NCI-H146 treated with DMSO at 0.1 percent for 48 hours (cell line): ENCODE data around the gene C12orf75.
A peak's percentile ranks its signal among the peaks of the same experiment; 100 is the strongest.
"Not testable (repeated sequence)": the region's sequence is repeated elsewhere in the genome, so short reads cannot be mapped to it uniquely, and the experiment has no call there.

Experiments used
- DNase-seq: peaks from one replicate; lab custom pipeline; 2025; ENCODE audit not compliant: unreplicated experiment; lab: John Stamatoyannopoulos, UW

Gene C12orf75

DNA sequence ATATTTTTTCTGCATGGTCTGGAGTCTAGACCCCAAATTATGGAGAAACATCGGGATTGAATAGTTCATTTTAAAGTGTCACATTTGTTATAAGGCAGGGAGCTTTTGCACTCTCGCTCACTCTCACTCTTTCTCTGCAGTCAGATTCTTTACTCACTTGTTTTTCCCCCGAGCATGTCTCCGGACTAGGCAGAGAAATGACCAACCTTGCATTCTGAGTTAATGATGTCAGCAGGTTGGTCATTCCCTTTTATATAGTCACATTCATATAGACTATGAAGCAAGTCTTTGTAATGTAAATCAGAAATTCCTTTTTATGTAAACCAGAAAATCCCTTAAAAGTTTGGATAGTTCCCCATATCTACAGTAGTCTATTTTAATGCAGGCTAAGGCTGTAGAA lies 4.1 kb downstream of the C12orf75 start:
- no peak for DNase-seq

DNA sequence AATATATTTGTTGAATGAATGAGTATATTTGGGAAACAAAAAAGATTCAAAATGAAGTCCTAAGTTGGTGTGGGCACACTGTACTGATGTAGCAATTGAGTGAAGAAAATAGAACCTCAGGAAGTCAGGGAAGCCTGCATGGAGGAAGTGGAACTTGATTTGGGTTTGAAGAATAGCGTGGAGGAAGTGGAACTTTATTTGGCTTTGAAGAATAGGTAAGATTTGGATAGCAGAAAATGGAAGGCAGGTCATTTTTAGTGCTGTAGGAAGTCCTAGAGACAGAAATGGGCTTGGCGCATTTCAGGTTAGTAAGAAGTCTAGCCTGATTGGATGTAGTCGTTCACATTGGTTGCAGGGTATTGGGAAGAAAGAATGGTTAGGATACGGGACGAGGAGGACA lies 5.4 kb downstream of the C12orf75 start:
- DNase-seq = no peak

DNA sequence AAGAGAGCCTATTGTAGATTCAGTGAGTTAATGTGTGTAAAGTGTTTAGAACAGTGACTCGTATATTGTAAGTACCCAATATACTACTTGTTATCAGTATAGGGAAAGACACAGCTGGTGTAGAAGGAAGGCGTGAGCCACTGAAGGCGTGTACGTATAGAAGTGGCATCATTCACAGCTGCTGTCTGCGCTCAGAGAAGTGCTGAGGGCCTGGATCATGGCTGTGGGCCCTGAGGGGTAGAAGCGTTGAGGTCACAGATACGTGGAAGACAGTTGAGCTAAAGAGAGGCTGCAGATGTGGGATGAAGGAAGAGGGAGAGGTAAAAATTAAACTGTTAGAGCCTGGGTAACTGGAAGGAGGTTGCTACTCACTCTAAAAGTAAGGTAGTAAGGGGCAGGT lies 5.9 kb downstream of the C12orf75 start:
- DNase-seq = no peak

DNA sequence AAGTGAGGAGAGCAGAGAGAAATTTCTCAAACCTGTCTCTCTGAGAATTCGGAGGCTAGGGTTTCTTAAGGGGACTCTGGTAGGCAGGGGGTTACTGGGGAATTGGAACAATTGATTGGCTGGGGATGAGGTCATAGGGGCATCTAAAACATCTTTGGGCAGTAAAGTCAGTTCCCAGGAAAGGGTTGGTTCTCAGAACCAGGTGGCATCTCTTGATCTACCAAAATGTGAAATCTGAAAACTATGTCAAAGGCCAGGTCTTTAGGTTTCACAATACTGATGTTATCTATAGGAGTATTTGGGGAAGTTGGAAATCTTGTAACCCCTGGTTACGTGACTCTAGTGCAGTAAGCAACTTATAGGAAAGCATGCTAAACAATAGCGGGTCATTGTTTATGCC lies 6.9 kb downstream of the C12orf75 start:
- no peak for DNase-seq

GRCh38 chr12:105338966-105339365 lies 8.5 kb downstream of the C12orf75 start:
- DNase-seq = no peak

- DNase-seq = no peak
These were observed 10.5 kb downstream of the C12orf75 start for GRCh38 chr12:105341010-105341409.

- not testable (repeated sequence) for DNase-seq
These were observed 11.1 kb downstream of the C12orf75 start for GRCh38 chr12:105341620-105342019.

GRCh38 chr12:105342464-105342863 lies 12.0 kb downstream of the C12orf75 start:
- peak; percentile 44 for DNase-seq

- peak; percentile 85 for DNase-seq
These were observed 13.3 kb downstream of the C12orf75 start for GRCh38 chr12:105343836-105344235.

DNA sequence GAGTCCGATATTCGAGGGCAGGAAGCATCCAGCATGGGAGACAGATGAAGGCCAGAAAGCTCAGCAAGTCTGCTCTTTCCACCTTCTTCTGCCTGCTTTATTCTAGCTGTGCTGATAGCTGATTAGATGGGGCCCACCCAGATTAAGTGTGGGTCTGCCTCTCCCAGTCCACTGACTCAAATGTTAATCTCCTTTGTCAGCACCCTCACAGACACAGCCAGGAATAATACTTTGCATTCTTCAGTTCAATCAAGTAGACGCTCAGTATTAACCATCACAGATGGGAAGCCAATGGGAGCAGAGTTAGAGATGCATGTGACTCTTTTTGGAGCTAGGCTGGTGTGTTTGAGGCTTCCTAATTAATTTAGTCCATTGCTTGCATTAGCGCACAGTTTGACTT lies 17.0 kb downstream of the C12orf75 start:
- no peak for DNase-seq

DNA sequence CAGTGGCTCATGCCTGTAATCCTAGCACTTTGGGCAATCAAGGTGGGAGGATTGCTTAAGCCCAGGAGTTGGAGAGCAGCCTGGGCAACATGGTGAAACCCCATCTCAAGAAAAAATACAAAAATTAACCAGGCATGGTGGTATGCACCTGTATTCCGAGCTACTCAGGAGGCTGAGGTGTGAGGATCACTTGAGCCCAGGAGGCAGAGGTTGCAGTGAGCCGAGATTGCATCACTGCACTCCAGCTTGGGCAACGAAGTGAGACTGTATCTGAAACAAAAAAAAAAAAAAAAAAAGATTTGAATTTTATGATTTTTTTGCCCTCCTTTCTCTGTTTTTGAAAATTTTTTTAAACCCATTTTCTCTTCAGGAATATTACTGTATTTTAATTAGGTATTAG lies 17.7 kb downstream of the C12orf75 start:
- no peak for DNase-seq

GRCh38 chr12:105348561-105348960 lies 18.1 kb downstream of the C12orf75 start:
- DNase-seq = no peak

GRCh38 chr12:105349138-105349537 lies 18.6 kb downstream of the C12orf75 start:
- no peak for DNase-seq

DNA sequence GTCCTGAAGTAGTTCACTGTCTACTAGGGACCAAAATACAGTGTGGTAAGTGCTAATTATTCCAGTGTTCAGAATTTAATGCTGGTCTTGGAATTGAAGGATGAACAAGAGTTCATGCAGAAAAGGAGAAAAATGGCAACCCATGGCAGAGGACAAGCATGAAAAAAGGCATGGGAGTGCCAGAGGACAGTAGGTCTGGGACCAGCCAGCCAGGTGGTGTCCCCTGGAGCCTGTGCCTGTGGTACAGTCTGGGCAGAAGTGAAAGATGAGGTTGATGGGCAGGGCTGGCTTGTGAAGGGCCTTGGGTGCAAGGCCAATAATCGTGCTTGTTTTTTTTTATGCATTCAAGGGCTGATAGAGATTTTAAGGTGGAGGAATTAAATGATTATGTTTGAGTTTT lies 21.0 kb downstream of the C12orf75 start:
- DNase-seq = no peak

DNA sequence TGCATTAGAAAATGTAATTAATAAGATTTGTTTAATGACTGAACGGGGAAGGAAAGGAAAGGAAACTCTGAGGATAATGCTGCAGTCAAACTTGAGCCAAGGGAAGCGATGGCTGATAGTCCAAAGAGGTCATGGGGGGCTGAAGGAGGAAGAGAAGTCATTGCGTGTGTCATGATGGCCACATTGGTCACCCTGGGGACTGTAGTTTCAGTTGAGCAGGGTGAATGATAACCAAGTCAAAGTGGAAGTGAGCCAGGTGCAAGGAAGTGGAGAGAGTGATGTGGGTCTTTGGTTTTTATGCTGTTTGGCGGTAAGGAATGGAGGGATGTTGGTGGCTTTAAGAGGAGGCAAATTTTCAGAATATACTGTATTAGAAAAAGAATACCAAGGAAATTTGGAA lies 21.6 kb downstream of the C12orf75 start:
- DNase-seq = no peak

DNA sequence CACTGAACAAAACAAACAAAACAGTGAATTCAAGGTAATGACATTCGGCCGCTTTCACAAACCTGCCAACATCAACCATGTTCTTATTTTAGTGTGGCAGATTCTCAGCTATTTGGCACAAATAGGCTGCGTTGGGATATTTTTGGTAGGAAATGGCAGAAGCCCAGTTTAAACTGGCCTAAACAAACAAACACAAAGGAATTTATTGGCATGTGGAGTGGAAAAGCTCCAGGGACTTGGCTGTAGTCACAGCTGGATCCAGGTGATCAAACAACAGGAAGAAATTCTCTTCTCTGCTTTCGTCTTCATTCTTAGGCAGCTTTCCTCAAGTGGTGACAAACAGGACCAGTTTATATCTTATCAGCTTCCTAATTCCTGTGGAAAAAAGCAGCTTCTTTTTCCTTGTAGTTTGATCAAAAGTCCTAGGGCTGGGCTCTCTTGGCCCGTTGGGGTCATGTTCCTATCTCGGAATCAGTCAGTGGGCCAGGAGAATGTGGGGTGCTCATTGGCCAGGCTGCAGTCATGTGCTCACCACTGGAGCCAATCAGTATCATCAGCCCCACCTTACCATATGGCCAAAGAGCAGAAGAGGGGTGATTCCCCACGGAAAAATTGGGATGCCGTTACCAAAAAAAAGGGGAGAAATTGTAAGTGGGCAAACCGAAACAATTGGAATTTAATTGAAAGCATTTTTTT lies 22.6 kb downstream of the C12orf75 start:
- no peak for DNase-seq

GRCh38 chr12:105355752-105356151 lies 25.3 kb downstream of the C12orf75 start:
- DNase-seq = no peak

- no peak for DNase-seq
These were observed 26.7 kb downstream of the C12orf75 start for GRCh38 chr12:105357162-105357691.

- DNase-seq = no peak
These were observed 28.3 kb downstream of the C12orf75 start for GRCh38 chr12:105358789-105359188.

DNA sequence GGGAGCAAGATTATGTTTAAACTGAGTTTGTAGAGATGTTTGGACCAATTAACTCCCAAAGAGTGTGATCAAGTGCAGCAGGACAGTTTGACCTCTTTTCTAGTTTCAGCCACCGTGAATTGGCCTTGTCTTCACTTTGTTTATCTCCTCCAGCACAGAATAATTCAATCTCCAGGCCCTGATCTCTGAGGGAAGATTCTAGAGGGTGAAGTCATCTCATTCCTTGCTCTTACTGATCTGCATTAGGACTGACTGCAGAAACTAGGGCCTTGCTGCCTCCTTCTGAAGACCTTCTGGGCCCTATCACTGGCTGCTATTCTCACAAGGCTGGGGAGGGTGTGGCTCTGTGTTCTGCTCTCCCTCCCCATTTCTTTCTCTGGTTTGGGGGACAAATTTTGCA lies 29.4 kb downstream of the C12orf75 start:
- no peak for DNase-seq

DNA sequence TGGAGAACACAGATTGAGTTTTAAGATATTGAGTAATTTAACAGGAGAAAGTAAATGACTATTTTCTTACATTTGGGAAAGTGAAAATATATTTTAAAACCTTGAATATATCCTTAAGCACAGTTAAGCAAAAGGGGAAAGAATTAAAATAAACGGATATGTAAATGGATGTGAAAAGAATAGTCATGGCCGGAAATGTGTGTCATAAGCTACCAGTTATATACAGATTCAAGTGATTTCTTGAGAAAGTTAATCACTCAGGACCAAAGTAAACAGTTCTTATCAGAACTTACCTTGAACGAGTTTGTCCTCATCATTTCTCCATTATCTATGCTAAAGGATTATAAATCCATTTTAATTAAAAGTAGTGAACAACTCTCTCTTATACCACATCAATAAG lies 33.4 kb downstream of the C12orf75 start:
- DNase-seq = no peak

DNA sequence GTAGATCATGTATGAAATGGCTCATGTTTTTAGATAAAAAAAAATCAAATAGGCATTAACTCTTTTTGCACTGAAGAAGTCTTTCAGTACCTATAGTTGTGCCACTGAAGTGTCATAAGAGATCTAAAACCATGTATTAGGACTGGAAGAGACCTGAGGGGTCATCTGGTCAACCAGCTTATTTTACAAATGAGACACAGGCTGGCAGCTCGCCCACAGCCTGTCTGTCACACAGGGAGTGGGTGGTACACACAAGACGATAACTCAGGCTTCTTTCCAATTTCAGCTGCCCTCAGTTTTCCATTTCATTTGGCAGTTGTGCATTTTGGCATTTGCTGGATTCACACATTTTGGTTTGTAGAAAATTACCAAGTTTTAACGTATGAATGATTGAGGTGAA lies 34.7 kb downstream of the C12orf75 start:
- DNase-seq = no peak

DNA sequence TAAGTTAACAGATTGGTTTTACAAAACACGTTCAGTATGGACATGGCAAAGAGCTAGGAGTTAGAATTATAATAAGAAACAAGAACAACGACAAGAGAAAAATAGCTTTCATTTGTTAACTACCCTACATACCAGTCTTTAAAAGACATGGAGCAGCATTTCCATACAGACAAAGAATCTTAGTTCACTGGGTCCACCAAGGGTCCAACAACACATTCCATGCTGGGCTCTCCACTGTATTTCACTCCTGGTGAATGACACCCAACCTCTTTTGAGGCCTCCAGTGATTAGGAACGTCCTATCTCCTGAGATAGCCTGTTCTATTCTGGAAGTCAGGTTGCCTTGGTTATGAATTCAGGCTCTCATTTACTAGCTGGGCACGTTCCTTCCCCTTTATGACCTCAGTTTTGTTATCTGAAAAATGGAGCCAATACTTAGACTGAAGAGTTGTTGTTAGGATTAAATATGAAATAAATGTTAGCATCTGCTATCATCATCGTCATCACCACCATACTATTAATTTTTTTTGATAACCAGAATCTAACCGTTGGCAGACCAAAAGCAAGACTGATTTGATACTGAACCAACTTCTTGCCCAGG lies 37.7 kb downstream of the C12orf75 start:
- no peak for DNase-seq
